HepG2 (cell line): Measurements from ENCODE around the gene CAPRIN1. TPM values are rescaled to one million over a fixed set of nuclear protein-coding genes. Genes with fewer than 3 reads are reported as not detected.

Source experiments
- ATAC-seq: fragments of 200-7000 bp; cut with Tn5 transposase; 3 replicates; pipeline ENCODE4 v1.9.1; 2020; ENCODE audit warnings: mild to moderate bottlenecking, moderate library complexity
- BruUV-seq: library from RNA; stranded (reverse); fragments of 400-500 nt; replicated peaks from 2 replicates; lab custom pipeline; 2021; lab: Mats Ljungman, UMichigan
- CTCF ChIA-PET: fragments of 300-600 bp; formaldehyde crosslinking; extraction: SDS; loops from one replicate; lab custom pipeline; 2021; ENCODE audit warnings: low total read pairs, inconsistent platforms, low intra/inter-chr PET ratio; lab: Yijun Ruan, JAX
- POLR2A ChIA-PET: fragments of 350-600 bp; sonication (Branson Sonifier 250); formaldehyde crosslinking; loops from one replicate; lab custom pipeline; 2020; ENCODE audit warnings: antibody characterized with exemption, inconsistent platforms; lab: Yijun Ruan, JAX
- DNase-seq: peaks from one replicate; pipeline ENCODE4 v3.0.0-alpha.2; 2015; ENCODE audit warnings: low spot score
- FAIRE-seq: peaks from 3 replicates; lab custom pipeline; 2011; peaks lifted over from hg19 to GRCh38; lab: Jason Lieb, UNC
- H2AFZ ChIP-seq: one replicate; pipeline ENCODE4 v1.6.1; 2011; ENCODE audit warnings: low read length, inconsistent platforms
- H3K27ac ChIP-seq: fragments of 300-600 bp; 3 replicates; pipeline ENCODE4 v1.8.0; 2011; ENCODE audit warnings: mixed run types, mild to moderate bottlenecking, mixed read lengths, low read length, inconsistent platforms; ENCODE audit not compliant: insufficient read depth; ENCODE audit errors: extremely low read length
- H3K27me3 ChIP-seq, 2 experiments: fragments of 200-600 bp in 1 of 2; 2 replicates in 1 of 2; 3 replicates in 1 of 2; pipeline versions ENCODE4 v1.6.0 to v1.8.0; 2011; ENCODE audit warnings: low read length in 2 of 2, mild to moderate bottlenecking in 2 of 2, moderate library complexity in 2 of 2, inconsistent platforms in 1 of 2; ENCODE audit not compliant: insufficient read depth in 2 of 2, control insufficient read depth in 1 of 2
- H3K36me3 ChIP-seq, 2 experiments: fragments of 200-600 bp in 1 of 2; replicated peaks in 1 of 2; 2 replicates in 1 of 2; 3 replicates in 1 of 2; pipeline versions ENCODE4 v1.5.1 to v1.8.0; 2011; ENCODE audit warnings: low read length in 2 of 2, inconsistent platforms in 1 of 2; ENCODE audit not compliant: insufficient read depth in 2 of 2, control insufficient read depth in 1 of 2
- H3K4me1 ChIP-seq: 2 replicates; pipeline ENCODE4 v1.5.1; 2012; ENCODE audit warnings: low read length, inconsistent platforms; ENCODE audit not compliant: insufficient read depth
- H3K4me2 ChIP-seq: 2 replicates; pipeline ENCODE4 v1.6.0; 2011; ENCODE audit warnings: low read depth, low read length, inconsistent platforms
- H3K4me3 ChIP-seq, 3 experiments: fragments of 200-600 bp in 1 of 3; sonication (generic), shearing (Covaris generic) in 1 of 3; replicated peaks in 1 of 3; 2 replicates each; pipeline ENCODE4 v1.5.1; 2011 to 2016; ENCODE audit warnings: low read length in 3 of 3, inconsistent platforms in 2 of 3, low read depth in 2 of 3, mild to moderate bottlenecking in 2 of 3, control low read depth in 1 of 3, mixed read lengths in 1 of 3; ENCODE audit not compliant: insufficient read depth in 1 of 3
- H3K79me2 ChIP-seq: one replicate; pipeline ENCODE4 v1.6.1; 2011; ENCODE audit warnings: low read length, inconsistent platforms; ENCODE audit not compliant: insufficient read depth
- H3K9ac ChIP-seq: 2 replicates; pipeline ENCODE4 v1.6.0; 2011; ENCODE audit warnings: mild to moderate bottlenecking, low read depth, low read length, inconsistent platforms; ENCODE audit not compliant: insufficient read depth
- H3K9me3 ChIP-seq: 2 replicates; pipeline ENCODE4 v1.5.1; 2012; ENCODE audit warnings: mild to moderate bottlenecking, low read length
- H4K20me1 ChIP-seq: 2 replicates; pipeline ENCODE4 v1.6.0; 2011; ENCODE audit warnings: inconsistent platforms, mild to moderate bottlenecking, low read length, moderate library complexity; ENCODE audit not compliant: insufficient read depth
- DR1 ChIP-seq: sonication (generic); formaldehyde crosslinking; IDR thresholded peaks from 2 replicates; pipeline ENCODE4 v1.8.0; 2021; ENCODE audit warnings: mild to moderate bottlenecking, missing genetic modification reagents, inconsistent platforms
- MAFK ChIP-seq, 2 experiments: IDR thresholded peaks in 1 of 2; conservative IDR thresholded peaks in 1 of 2; 2 replicates each; pipeline ENCODE4 v1.6.1; 2011; ENCODE audit warnings: improper control_type of control experiment in 2 of 2, low read length in 2 of 2
- PHF21A ChIP-seq: sonication (generic); formaldehyde crosslinking; IDR thresholded peaks from 2 replicates; pipeline ENCODE4 v1.5.0; 2020; ENCODE audit warnings: mild to moderate bottlenecking, missing genetic modification reagents
- RBFOX2 ChIP-seq: fragments of 200-400 bp; formaldehyde crosslinking; IDR thresholded peaks from 2 replicates; pipeline ENCODE4 v1.6.1; 2017; ENCODE audit warnings: low read depth, mild to moderate bottlenecking, low read length
- WGBS: methylation state at CpG from one replicate; pipeline ENCODE4 v1.1.6; 2017; ENCODE audit warnings: low lambda C conversion rate; 5-methylcytosine and 5-hydroxymethylcytosine counted together
- in situ Hi-C: cut with HindIII; loops from 2 replicates; pipeline ENCODE4 v1.10.0; 2017; ENCODE audit warnings: low pct_unique_long_range_greater_than_20kb; ENCODE audit not compliant: extremely low pct_ligation_motif_present
- intact Hi-C: fragments of 100-400 bp; cut with micrococcal nuclease; formaldehyde crosslinking; loops from one replicate; pipeline ENCODE4 v1.10.0; 2022; ENCODE audit not compliant: unreplicated experiment
- polyA plus RNA-seq, 8 experiments: library from polyadenylated mRNA; depleted of rRNA in 3 of 8; stranded (reverse) in 7 of 8; unstranded in 1 of 8; fragments of >200 nt; fragmentation: Illumina TruSeq in 4 of 8; extraction: Trizol in 4 of 8; gene quantifications; 2 replicates each; pipeline versions ENCODE4 v1.2.1 to v1.2.3, GENCODE V29; 2011 to 2016; ENCODE audit warnings: low read depth in 4 of 8, missing spikeins in 1 of 8, mixed read lengths in 1 of 8; ENCODE audit not compliant: insufficient read depth in 1 of 8
- total RNA-seq, 5 experiments: library from RNA; depleted of rRNA; stranded (reverse); fragments of >200 nt; fragmentation: Illumina TruSeq; extraction: Trizol; gene quantifications; 2 replicates each; pipeline ENCODE4 v1.2.3, GENCODE V29; 2016; ENCODE audit warnings: low read depth in 1 of 5

The CAPRIN1 gene
- total and polyA plus RNA-seq, 2 of the 13 experiments (the other 11 are each of a cell fraction or from before 2014, with no cell fraction given) = 114 to 162 TPM

DNA sequence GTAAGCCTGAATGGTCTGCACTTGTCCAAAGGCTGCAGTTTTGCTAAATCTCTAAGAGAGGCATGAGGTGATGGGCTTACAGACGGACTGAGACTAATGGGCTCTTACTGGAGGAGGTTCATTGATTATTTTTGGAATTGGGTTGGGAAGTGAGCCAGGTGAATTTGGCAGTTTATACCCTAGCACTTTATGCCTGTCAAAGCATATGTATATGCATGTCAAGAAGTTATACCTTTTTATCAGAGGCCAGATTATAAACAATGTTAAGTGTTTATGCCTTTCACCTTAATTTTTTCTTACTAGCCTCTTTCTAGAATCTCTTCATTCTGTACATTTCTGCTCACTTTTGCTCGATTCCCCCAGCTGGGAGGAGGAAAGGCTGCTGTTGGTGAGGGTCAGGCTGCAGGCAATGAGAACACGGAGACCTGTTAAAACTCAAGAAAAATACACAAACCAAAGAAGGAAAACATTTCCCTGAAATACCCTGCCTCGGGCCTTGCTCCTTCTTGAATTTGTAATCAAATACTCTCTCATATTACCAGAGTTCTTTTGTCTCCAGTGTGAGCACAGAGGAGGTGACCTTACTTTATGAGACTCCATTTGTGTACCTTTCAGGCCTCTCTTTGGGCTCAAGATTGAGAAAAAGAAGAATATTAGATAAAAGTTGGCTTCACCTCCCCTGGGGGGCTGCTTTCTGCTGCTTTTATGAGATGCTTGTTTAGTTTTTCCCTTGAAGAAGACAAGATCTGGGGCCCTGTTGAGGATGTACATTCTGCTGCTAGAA lies 73.5 kb downstream of the CAPRIN1 start:
- Histone ChIP-seq H3K36me3 (peaks cover 31 to 84% of the 10 kb centered on the region in 2 experiments), H4K20me1 (no peaks in the 10 kb centered on the region), H3K79me2 (no peaks in the 10 kb centered on the region), H3K9me3 (no peaks in the 10 kb centered on the region), H3K27ac (no peak overlapping the region), H3K4me3 (no peak overlapping the region), H3K27me3 (no peaks in the 10 kb centered on the region), H3K4me2 (no peak overlapping the region), H2AFZ (no peak overlapping the region), H3K4me1 (no peaks in the 10 kb centered on the region), H3K9ac (no peak overlapping the region)
- ATAC-seq (no peak), DNase-seq (no peak), FAIRE-seq (no peak)
- BruUV-seq = TSS peak; percentile 17
- no peak for TF ChIP-seq PHF21A (CRISPR knock-in tag)
- TF ChIP-seq RBFOX2 = 0 out of 2 replicates have a peak, but pooled peaks have one; percentile 25
- intact Hi-C loops (no loop called here), in situ Hi-C loops (no loop called here)
- 95% methylated on average over 4 of the region's 4 CpGs for WGBS
- CTCF ChIA-PET = no interaction called here
- POLR2A ChIA-PET = no interaction called here

- in situ Hi-C loops = no loop called here
- TF ChIP-seq DR1 (CRISPR knock-in tag) = no peak
- TF ChIP-seq MAFK (conservative IDR thresholded peaks at IDR 0.05 in 1 of 2, IDR thresholded peaks at IDR 0.05 in 1 of 2; ENCODE audit: low read length in 2 of 2) = peak; percentile 20 to 29; a peak in 1 of 4 replicates
Measured at GRCh38 chr11:34126959-34127848, 75.7 kb downstream of the CAPRIN1 start.

More at GRCh38 chr11:34126959-34127848, 75.7 kb downstream of the CAPRIN1 start:
- Histone ChIP-seq H3K4me3 (no peak overlapping the region), H3K9me3 (no peaks in the 10 kb centered on the region), H3K4me2 (no peak overlapping the region), H2AFZ (no peak overlapping the region), H3K27me3 (no peaks in the 10 kb centered on the region), H3K36me3 (peaks cover 33 to 88% of the 10 kb centered on the region in 2 experiments), H3K27ac (no peak overlapping the region), H3K4me1 (no peaks in the 10 kb centered on the region), H3K79me2 (no peaks in the 10 kb centered on the region), H4K20me1 (no peaks in the 10 kb centered on the region), H3K9ac (no peak overlapping the region)
- intact Hi-C loops = no loop called here
- BruUV-seq = no TSS peak
- ATAC-seq = no peak
- 97% methylated on average over 11 of the region's 12 CpGs for WGBS
- no peak for FAIRE-seq
- ChIA-PET POLR2A (no interaction called here), CTCF (no interaction called here)
- no peak for DNase-seq
